Measurements from ENCODE around the gene SCO1.
"Not testable (repeated sequence)": the region's sequence is repeated elsewhere in the genome, so short reads cannot be mapped to it uniquely, and the experiment has no call there.

Gene SCO1

DNA sequence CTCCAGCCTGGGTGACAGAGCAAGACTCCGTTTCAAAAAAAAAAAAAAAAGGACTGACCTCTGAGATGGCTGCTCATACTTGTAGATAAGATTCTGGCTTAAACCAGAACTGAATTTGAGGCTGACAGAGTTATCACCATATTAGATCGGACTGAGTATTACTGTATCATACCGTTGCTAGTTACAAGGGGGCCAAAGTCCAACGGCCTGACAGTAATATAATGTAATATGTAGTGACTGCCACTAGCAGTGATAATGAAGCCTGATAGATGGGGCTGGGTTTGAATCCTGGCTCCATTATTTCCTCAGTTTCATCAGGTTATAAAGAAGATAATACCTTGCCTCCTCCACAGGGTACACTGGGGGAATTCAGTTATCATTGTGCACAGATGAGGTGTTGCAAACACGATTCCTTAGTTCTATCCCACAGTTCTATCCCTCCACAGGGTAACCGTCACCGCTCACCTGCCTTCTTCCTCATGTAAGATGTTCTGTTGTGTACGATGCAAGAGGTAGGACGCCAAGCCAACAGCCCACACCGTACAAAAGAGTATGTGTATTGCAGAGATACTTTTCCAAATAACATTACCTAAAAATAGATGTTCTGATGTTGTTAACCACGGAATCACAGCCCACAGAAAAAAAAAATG lies 27.3 kb upstream of the SCO1 start:
- no peak for DNase-seq

DNA sequence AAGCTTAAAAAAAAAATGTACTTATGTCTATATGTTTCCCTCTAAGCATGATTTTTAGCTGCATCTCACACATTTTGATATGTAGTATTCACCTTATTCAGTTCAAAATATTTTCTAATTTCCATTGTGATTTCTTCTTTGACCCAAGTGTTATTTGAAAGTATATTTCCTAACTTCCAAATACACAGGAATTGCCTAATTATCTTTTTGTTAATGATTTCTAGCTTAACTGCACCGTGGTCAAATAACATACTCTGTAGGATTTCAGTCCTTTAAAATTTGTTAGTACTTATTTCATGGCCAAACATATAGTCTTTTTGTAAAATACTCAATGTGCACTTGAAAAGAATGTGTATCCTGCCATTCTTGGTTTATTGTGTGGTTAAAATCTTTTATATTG lies 21.2 kb upstream of the SCO1 start:
- no peak for DNase-seq

DNA sequence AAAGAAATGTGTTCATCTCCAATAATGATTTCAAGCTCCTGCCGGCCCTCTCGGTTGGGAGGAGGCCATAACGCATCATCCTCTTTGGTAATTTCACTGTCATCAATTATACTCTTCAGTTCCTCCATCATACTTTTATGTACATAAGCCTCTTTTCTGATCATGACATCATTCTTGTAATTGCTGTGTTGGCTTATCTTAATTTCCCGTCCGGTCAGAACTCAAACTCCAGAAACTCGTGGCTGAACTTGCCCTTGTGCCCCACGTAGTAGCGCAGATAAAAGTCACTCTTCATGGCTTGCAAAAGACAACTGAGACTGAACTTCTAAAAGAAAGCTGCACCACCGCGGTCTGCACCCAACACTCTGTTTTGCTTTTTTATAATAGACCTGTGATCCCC lies 18.9 kb upstream of the SCO1 start:
- no peak for DNase-seq

DNA sequence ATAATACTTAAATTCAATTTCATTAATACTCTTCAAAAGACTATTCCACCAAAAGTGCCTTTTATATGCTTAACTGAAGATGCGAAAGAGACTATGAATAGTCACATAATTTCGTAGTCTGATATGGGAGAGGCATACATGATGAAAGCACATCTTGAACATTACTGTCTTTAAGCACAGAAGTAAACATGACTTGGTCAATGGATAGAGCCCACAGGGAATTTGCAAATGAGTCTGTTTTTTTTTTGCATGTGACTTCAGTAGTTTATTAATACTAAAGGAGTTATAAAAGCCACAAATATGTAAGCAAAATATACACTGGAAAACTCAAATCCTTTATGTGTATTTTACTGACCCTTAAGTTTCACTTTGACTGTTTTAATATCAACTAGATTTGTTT lies 16.0 kb upstream of the SCO1 start:
- DNase-seq = no peak

DNA sequence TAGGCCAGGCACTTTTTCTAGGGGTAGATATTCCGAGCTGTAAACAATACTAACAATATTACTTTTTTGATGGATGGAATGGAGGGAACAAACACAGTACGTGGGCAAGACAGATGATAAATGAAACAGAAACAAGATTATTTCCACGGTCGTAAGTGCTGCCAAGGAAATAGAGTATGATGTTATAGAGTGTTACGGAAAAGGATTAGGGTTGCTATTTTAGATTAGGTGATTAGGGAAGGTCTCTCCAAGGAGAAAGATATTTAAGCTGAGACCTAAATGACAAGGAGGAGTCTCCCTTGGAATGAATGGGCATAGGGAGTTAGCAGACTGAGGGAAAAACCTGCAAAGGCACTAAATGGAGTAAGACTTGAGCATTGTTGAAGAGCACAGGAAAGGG lies 8.4 kb upstream of the SCO1 start:
- no peak for DNase-seq

DNA sequence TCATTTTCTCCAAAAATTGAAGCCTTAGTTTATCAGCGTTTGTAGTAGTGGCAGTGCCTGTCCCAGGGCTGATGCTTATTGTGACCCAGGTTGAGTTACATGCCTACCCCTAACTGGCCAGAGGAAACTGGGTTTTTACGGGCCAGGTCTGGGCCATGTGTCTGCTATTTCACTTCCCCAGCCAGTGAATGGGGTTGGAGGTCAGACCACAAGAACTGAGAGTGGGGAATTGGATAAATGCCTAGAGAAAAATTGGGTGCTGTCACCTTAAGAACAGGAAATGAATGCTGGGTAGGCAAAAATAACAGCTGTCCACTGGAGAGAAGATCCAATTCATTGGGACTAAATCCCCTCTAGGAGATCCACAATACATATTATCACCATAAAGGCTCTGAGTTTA lies 5.2 kb upstream of the SCO1 start:
- DNase-seq = no peak

DNA sequence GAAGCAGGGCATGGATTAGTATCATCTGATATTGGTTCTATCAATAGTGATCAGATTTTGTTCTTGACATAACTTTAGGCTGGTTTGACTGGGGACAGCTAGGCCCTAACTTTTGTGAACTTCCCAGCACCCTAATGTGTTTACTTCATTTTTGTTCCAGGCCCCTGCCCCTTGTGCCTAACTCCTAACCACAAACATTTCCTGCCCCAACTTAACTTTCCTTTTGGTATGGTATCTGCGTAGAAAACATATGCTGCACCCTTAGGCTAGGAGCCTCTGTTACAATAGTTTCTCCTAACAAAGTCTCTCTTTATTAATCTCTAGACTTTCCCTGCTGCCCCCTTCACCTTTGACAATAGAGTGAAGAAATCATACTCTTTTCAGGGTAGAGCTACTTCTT lies 2.5 kb upstream of the SCO1 start:
- DNase-seq = no peak

DNA sequence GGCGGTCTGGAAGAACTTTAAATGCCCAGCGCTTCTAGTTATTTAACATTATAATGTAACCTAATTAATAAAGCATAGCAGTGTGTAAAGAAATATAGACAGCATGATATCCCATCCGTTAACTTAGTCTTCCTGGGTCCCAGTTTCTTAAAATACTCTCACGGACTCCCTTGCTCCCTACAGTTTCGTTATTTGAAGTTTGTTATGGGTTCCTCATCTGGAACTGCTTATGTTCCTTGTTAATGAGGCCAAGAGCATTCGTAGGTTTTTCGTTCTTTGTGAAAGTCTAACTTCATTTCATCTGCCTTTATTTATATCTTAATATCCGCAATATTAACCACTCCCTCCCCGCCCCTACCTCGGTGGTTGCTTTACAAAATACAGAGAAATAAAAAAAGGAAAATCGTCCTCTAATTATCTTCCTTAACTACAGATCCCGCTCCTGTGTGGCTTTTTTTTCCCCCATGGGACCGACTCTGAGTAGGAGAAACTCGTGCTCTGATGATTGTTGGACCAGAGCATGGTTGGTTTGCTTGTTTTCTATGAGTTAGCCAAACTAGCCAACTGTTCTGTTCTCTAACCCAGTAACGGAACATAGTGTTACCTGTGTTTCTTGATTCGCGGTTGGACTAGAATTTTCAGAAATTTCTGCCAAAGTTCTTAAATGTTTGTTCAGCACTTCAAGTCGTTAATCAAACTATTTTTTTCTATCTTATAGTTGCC lies 924 bp upstream of the SCO1 start:
- no peak for DNase-seq

DNA sequence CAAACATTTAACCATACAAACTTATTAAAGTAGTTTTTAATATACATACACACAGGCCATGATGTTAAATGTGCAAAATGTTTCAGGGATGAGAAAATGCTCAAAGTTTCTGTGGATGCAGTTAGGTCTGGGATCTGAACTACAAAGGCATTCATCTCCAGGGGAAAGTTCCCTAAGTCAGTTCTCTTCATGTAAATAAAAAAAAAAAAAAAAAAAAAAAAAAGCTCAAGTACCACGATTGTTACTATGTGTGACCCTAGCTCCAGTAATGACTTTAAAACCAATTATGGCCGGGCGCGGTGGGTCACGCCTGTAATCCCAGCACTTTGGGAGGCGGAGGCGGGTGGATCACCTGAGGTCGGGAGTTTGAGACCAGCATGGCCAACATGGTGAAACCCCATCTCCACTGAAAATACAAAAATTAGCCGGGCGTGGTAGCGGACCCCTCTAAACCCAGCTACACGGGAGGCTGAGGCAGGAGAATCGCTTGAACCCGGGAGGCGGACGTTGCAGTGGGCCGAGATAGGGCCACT lies 1.4 kb downstream of the SCO1 start:
- DNase-seq = not testable (repeated sequence)

DNA sequence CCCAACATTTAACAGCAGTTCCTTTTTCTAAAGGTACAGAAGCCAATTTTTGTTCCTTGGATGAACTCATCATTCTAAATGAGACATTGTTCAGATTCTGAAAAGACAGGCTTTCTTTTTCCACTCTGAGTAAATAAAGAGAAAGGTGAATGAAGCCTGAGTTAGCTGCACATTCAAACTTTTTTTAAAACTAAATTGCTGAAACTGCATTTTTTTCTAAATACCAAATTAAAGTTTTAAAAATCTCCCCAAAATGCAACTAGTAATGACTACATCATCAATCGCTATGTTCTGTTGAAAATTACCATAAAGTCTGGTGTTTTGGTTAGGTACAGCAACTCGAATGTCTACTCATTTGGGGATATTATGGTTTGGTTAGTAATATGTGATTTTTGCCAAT lies 9.8 kb downstream of the SCO1 start:
- DNase-seq = no peak

DNA sequence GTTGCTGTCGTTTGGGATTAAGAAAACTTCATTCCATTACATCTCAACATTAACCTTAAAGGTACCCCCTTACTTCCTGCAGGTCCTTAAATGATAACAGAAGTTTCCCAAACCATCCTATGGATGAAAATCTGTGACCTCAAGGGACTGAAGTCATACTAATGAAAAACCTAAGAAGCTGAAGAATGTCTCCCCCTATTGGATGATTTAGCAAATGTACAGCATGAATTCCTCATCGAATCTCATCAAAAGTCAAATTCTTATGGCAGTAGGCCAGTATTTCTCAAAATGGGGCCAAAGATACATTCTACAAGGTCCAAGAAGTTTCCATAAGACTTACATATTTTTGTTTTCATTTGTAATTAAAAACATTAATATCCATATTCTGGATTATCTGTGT lies 13.5 kb downstream of the SCO1 start:
- DNase-seq = no peak

DNA sequence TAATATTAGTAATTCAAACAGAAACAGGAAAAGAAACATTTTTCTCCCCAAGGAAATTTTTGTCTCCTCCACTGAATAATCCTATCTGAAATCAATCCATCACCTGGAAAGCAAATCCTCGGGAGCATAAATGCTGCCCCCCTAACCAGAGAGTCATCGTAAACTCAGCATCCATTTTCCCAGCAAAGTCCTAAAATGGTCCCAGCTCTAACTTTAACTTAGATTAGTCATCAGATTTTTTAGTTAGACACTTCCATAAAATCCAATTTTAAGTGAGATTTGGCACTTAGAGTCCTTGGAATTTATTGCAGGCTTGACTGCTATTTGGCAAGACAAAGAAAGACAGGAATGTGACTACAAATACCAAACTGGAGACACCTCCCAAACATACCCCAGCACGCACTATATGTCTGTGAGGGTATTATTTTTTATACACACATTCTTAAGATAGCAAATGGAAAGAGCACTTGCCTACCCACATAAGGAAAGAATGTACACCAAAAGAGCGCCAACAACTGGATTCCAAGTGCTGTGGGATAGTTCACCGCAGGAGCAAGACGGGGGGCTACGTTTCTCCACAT lies 15.4 kb downstream of the SCO1 start:
- no peak for DNase-seq

DNA sequence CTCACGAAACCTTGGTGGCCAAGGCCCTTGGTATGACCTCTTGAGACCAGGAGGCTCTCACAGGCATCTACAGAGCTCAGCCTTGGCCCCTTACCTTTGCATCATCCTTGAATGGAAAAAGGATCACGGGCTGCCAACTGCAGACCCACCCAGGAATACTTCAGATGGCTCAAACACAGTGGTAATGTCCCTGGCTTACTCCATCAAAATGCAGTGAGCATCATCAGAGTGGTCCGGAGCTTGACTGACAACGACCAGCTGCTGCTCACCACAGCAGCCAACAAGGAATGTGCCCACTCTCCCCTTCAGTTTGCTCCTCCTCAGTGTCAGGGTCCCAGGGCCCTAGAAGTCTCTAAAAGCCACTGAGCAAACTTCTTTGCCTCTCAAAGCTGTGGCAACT lies 22.6 kb downstream of the SCO1 start:
- DNase-seq = no peak

DNA sequence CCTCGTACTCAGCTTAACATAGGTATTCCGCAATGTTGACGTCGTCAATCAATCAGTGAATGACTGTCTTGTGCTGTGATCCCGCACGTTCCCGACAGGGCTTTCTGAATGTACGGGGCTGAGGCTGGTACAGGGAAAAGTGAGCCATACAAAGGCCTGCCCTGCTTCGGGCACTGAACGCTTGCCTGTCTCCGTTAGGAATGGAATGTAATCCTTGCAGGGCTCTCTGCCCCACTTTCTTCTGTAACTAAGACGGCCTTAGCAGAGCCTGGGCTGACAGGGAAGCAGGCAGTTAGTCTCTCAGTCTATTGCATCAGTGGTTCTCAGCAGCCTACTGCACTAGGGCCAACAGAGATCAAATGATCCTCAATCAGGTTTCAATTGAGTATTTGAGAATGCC lies 24.0 kb downstream of the SCO1 start:
- no peak for DNase-seq

DNA sequence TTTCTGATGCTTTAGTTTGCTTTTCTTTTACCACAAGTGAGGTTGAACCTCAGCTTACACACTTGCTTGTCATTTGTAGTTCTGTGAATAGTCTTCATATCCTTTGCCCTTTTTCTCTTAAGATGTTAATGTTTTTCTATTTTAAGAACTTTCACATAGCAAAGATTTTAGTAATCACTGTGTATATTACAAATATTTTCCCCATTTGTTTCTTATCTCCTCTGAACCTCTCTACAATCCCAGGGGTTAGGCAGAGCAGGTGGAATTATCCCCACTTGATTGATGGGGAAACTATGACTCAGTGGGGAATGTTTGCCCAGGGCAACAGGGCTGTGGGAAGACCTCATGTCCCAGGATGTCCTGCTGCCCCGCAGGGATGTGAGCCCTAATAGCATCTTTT lies 28.6 kb downstream of the SCO1 start:
- no peak for DNase-seq

DNA sequence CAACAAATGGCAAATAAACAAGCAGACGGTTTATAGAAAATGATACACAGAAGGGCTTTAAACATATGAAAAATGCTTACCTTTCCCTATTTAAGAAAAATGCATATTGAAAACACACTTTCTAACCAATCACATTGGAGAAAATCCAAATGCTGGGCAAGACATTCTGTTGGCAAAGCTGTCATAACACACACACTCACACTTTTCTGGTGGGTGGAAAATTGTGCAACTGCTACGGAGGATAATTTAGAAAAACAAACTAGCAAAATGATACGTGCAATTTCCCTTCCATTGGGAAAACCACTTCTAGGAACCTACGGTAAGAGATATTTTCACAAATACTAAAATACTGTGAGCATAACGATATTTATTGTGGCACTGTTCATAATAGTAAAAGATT lies 30.4 kb downstream of the SCO1 start:
- no peak for DNase-seq

DNA sequence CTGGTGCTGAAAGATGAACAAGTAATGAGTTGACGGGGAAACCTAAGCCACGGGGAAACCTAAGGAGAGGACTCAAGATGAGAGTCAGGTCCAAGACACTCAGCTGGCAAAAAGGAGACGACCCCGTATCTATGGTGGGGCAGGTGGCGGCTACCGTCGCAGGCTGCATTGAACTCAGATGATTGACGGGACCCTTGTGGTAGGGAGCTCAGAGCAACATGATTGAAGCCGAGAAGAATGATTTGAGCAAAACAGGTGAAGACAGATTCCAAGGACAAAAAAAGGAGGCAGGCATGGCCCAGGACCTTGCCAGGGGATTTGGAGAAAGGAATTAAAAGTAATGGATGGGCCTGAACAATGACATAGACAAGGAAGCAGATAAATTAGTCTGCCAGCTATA lies 32.8 kb downstream of the SCO1 start:
- no peak for DNase-seq

DNA sequence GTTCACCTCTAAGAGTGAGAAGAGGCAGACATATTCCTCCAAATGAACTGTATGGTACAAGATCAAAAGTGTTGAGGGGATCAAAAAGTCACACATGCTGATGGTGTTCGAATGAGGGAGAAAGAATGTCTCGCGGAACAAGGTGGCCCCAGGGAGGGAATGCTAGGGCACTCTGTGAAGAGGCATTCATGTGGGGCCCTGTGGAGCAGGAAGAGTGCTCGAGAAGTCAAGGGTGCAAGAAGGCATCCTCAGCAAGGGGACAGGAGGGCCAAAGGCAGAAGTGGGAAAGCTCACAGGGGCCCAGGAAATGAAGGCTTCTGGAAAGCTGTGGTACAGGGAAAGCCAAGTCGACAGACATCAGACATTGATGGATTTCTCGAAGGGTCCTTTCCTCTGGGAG lies 34.1 kb downstream of the SCO1 start:
- no peak for DNase-seq

DNA sequence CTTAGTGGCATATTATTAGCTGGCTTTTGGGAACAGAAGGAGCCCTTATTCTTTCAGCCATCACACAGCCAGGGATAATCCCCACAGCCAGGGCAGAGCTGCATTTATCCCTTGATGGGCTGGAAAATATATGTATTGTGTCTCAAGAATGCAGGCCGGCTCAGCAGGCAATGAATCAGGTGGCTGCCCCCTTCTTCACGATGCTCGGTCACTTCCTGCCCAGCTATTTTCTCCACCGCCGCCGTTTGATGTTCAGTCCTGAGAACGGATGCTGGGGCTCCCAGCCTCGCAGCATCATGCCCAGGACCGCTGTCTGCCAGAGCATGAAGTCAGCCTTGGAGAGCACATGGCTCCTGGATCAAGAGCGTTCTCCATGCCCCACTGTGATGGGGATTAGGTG lies 35.9 kb downstream of the SCO1 start:
- no peak for DNase-seq

DNA sequence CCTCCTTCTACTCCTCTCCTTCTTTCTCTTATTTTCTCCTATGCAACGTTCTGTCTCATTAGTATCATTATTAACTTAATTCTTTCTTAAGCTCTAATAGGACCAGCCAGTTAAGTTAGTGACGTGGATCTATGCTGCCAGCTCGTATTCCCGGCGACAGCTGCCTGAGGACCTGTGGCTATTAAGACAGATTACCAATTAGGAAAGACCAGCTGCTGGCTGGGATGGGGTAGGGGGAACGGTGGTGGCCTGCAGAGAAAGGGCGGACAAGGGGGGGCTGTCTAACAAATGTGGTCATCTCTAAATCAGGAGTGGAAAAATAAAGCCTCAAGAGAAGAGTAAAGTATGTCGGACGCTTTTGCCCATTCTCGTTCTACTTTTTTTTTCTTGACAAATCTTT lies 39.5 kb downstream of the SCO1 start:
- no peak for DNase-seq

DNA sequence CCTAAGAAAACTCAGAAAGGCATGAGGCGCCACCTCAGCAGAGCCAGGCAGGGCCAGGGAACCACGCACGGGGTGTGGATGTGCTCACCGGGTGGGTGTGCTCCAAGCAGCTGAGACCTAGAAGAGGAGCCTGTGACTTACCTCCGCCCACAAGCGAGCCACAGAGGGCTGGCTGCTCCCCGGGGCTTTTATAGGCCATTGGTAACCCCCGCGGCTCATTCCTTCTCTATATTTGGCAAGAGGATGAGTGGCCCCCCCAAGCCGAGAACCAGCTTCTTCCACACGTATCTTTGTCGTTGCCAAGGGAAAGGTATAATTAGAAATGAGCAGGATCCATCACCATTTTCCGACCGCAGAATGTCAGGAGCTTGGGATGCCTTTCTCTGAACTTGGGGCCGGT lies 40.2 kb downstream of the SCO1 start, which contains the start of gene MYH3:
Gene MYH3, minus strand, starts transcription at position 162 of the 400 bp plus-strand sequence. CDS start 2,245 bp downstream, outside the sequence.
- DNase-seq = no peak

DNA sequence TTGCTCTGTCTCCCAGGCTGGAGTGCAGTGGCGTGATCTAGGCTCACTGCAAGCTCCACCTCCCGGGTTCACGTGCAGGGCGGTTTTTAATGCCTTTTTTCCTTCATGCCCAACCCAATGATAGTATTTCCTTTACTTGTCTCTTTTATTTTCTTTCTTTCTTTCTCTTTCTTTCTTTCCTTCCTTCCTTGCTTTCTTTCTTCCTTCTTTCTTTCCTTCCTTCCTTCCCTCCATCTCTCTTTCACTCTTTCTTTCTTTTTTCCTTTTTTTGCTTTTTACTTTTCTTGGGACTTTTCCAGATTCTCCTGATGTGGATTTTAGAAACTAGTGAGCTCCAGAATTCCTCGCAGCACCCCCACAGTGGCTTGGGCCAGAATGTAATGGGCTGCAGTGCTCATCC lies 43.3 kb downstream of the SCO1 start:
- DNase-seq = no peak

DNA sequence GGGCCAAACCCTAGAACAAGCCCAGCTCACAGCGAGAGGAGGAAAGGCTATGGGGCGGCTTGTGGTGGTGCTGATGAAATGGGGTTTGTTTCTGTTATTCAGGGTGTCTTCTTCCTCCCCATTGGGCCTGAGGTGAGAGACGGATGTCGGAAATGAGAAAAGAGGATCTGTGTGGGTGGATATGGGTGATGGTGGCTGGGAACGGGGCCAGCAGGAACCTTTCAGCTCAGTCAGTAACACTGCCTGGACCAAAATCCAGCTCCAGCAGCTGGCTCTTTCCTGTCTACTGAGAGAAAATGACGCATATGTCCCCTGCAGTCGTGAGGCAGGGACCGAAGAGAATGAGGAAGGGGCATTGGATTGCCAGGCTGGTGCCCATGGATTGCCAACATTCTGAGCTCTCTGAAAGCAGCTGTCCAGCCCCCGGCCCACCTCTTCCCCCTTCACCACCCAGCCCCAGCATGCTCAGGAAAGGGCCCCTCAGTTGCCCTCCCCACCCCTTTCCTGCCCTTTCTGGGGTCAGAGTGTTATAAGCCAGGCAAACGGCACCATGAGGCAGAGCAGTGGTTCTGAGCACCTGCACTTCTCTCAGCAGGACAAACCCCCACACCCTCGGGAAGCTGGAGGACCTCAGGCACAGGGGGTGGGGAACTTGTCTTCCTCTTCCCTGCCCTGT lies 44.2 kb downstream of the SCO1 start:
- DNase-seq = no peak

DNA sequence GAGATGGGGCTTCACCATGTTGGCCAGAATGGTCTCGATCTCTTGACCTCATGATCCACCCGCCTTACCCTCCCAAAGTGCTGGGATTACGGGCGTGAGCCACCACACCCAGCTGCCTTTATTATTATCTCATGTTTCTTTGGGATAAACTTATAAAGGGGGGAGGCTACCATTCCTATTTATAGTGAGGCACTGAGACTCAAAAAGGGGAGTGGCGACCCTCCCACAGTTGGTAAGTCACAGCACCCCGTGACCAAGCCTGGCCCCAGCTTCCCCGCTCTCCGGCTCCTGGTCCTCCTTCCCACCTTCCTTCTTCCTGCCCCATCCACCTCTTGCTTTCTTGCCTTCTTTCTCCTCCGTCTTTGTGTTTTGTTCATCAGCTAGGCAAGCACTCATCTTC lies 45.4 kb downstream of the SCO1 start:
- no peak for DNase-seq

Measured in activated T-cell treated with anti-CD3 and anti-CD28 coated beads, Interleukin-2, amount 50 U/mL, for 1 hour (primary cell).